Measurements from ENCODE around the gene BDH1.

DNA sequence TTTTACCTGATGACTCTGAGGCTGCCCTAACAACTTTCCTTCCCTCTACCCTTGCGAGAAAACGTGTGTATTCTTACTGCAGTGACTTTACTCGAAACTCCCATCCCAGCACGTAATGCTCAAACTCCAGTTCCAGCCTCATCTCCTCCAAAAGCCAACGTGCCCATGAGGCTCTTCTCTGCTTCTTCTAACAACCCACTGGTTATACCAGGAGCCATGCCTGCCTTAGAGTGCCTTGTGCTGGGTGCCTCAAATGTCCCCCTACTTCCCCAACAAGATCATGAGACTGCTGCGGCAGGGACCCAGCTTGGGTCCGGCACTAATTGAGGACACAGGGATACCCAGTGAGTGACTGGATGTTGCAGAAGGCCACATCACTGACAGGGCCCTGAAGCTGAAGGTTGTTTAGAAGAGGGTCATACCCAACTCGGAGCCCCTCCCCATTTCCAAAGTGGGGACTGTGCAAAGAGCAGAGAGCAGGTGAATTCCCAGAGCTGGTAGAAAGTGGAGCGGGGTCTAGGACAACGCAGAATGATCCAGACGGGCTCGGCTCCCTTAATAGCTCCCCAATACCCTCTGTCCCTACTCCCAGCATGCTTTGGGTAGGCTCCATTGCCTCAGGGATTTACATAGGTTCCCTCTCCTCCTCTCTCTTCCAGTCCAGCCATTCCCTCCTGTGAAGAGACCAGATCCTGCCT lies 71.4 kb downstream of the BDH1 start:
- TF ChIP-seq POLR2A (IDR thresholded peaks at IDR 0.05) (no peak), POLR2AphosphoS5 (IDR thresholded peaks at IDR 0.05) (no peak)
- TF ChIP-seq, protein P1, sequence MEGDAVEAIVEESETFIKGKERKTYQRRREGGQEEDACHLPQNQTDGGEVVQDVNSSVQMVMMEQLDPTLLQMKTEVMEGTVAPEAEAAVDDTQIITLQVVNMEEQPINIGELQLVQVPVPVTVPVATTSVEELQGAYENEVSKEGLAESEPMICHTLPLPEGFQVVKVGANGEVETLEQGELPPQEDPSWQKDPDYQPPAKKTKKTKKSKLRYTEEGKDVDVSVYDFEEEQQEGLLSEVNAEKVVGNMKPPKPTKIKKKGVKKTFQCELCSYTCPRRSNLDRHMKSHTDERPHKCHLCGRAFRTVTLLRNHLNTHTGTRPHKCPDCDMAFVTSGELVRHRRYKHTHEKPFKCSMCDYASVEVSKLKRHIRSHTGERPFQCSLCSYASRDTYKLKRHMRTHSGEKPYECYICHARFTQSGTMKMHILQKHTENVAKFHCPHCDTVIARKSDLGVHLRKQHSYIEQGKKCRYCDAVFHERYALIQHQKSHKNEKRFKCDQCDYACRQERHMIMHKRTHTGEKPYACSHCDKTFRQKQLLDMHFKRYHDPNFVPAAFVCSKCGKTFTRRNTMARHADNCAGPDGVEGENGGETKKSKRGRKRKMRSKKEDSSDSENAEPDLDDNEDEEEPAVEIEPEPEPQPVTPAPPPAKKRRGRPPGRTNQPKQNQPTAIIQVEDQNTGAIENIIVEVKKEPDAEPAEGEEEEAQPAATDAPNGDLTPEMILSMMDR (IDR thresholded peaks at IDR 0.05), result no peak
